ENCODE measurements around the gene MORN4. TPM values are rescaled to one million over a fixed set of nuclear protein-coding genes. Genes with fewer than 3 reads are reported as not detected.

MORN4 gene
- total and polyA plus RNA-seq, 2 donors (not counting 3 experiments of a cell fraction or from before 2014, with no cell fraction given) = 12.2 to 13.9 TPM

- H3K9ac ChIP-seq (replicated peaks; ENCODE audit: extremely low read depth, insufficient read depth, low read length) = no peak overlapping the region
- no TSS peak for BruUV-seq (replicated peaks)
- no peaks in the 10 kb centered on the region for H3K9me3 ChIP-seq (replicated peaks; ENCODE audit: control insufficient read depth, insufficient read depth, low read length)
- H3K36me3 ChIP-seq (ENCODE audit: control insufficient read depth in 2 of 2, extremely low read depth in 1 of 2, insufficient read depth in 2 of 2, low read length in 2 of 2) = no peaks in the 10 kb centered on the region
- dilution Hi-C loops (cut with MboI; ENCODE audit: extremely low pct_ligation_motif_present, low sequenced_read_pairs) (no loop called here), intact Hi-C loops (cut with micrococcal nuclease) (no loop called here)
- no peak overlapping the region for H2AFZ ChIP-seq (ENCODE audit: low read depth, low read length)
- H3K9me1 ChIP-seq (replicated peaks; ENCODE audit: control insufficient read depth, extremely low read depth, insufficient read depth, low read length) = no peaks in the 10 kb centered on the region
- H3K79me2 ChIP-seq (ENCODE audit: control insufficient read depth, insufficient read depth, low read length) = no peaks in the 10 kb centered on the region
- H3K27me3 ChIP-seq (ENCODE audit: control insufficient read depth in 2 of 2, insufficient read depth in 2 of 2, low read length in 2 of 2) = no peaks in the 10 kb centered on the region
- CTCF ChIA-PET = interaction anchor here (0.9 to 9.6 kb wide), 5 partner anchors 12 to 145 kb away, joined by 3 to 304 read pairs (median 10); partner anchors contain the start of gene ANKRD2
- POLR2A ChIA-PET = no interaction called here
- no peaks in the 10 kb centered on the region for H3K4me1 ChIP-seq (ENCODE audit: control insufficient read depth, extremely low read depth, insufficient read depth, low read length)
- FAIRE-seq (no peak), DNase-seq (ENCODE audit: low read depth, low spot score) (no peak)
- no peak overlapping the region for H3K4me2 ChIP-seq (ENCODE audit: insufficient read depth, low read length)
- no peak overlapping the region for H3K27ac ChIP-seq (ENCODE audit: insufficient read depth, low read depth, low read length)
- no peak for TF ChIP-seq GATA2 (IDR thresholded peaks at IDR 0.05; ENCODE audit: insufficient read depth, insufficient read length, low read depth, low read length)
- no peak for TF ChIP-seq POLR2AphosphoS5 (IDR thresholded peaks at IDR 0.05; ENCODE audit: insufficient read depth, low read depth, low read length)
- no peak overlapping the region for H3K4me3 ChIP-seq (replicated peaks in 1 of 3; ENCODE audit: insufficient read depth in 1 of 3, low read depth in 1 of 3, low read length in 3 of 3)
- no peaks in the 10 kb centered on the region for H4K20me1 ChIP-seq (replicated peaks; ENCODE audit: control insufficient read depth, extremely low read depth, insufficient read depth, low read length)
Measured at GRCh38 chr10:97608991-97609561, 24.2 kb downstream of the MORN4 start.

DNA sequence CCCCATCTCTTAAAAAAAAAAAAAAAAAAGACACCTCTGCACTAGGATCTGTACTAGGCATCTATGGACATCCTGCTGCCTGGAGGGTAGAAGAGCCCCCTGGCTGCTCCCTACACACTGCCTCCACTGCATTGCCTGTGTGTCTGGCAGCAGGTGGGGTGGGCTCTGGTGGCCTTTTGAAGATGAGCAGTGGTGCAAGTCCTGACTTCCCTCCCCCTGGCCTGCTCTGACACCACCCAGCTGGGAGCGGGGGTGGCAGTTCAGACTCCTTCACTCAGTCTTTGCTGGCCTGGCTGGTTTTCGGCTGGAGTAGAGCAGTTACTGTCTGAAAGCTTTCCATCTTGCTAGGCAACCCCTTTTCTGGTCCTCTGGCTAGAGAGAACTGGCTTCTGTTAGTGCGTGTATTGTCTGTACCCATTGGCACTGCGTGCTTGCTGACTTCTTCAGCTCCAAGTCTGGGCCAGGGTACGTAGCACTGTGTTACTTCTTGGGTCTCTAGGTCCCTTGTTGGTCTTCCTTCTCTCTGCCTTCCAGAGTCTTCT lies 26.1 kb downstream of the MORN4 start:
- no peak for FAIRE-seq
- Histone ChIP-seq H3K4me2 (ENCODE audit: insufficient read depth, low read length) (no peak overlapping the region), H3K79me2 (ENCODE audit: control insufficient read depth, insufficient read depth, low read length) (no peaks in the 10 kb centered on the region), H3K9me1 (replicated peaks; ENCODE audit: control insufficient read depth, extremely low read depth, insufficient read depth, low read length) (no peaks in the 10 kb centered on the region), H4K20me1 (replicated peaks; ENCODE audit: control insufficient read depth, extremely low read depth, insufficient read depth, low read length) (no peaks in the 10 kb centered on the region), H3K4me1 (ENCODE audit: control insufficient read depth, extremely low read depth, insufficient read depth, low read length) (no peaks in the 10 kb centered on the region), H3K27me3 (ENCODE audit: control insufficient read depth in 2 of 2, insufficient read depth in 2 of 2, low read length in 2 of 2) (no peaks in the 10 kb centered on the region), H3K9ac (replicated peaks; ENCODE audit: extremely low read depth, insufficient read depth, low read length) (no peak overlapping the region), H3K9me3 (replicated peaks; ENCODE audit: control insufficient read depth, insufficient read depth, low read length) (no peaks in the 10 kb centered on the region), H3K36me3 (ENCODE audit: control insufficient read depth in 2 of 2, extremely low read depth in 1 of 2, insufficient read depth in 2 of 2, low read length in 2 of 2) (no peaks in the 10 kb centered on the region), H2AFZ (ENCODE audit: low read depth, low read length) (no peak overlapping the region), H3K27ac (ENCODE audit: insufficient read depth, low read depth, low read length) (no peak overlapping the region), H3K4me3 (replicated peaks in 1 of 3; ENCODE audit: insufficient read depth in 1 of 3, low read depth in 1 of 3, low read length in 3 of 3) (no peak overlapping the region)
- no peak for DNase-seq (ENCODE audit: low read depth, low spot score)
- ChIA-PET POLR2A (no interaction called here), CTCF (interaction anchor here (2.2 kb wide), 1 partner anchor 35 kb away, joined by 14 read pairs; the partner anchor contains the start of gene ANKRD2)
- dilution Hi-C loops (cut with MboI; ENCODE audit: extremely low pct_ligation_motif_present, low sequenced_read_pairs) = no loop called here
- no TSS peak for BruUV-seq (replicated peaks)
- TF ChIP-seq JUN (IDR thresholded peaks at IDR 0.05; ENCODE audit: borderline replicate concordance, insufficient read depth, insufficient read length, low read depth) (no peak), MYC (IDR thresholded peaks at IDR 0.05; ENCODE audit: low read depth, low read length) (no peak)
- TF ChIP-seq, protein P1, sequence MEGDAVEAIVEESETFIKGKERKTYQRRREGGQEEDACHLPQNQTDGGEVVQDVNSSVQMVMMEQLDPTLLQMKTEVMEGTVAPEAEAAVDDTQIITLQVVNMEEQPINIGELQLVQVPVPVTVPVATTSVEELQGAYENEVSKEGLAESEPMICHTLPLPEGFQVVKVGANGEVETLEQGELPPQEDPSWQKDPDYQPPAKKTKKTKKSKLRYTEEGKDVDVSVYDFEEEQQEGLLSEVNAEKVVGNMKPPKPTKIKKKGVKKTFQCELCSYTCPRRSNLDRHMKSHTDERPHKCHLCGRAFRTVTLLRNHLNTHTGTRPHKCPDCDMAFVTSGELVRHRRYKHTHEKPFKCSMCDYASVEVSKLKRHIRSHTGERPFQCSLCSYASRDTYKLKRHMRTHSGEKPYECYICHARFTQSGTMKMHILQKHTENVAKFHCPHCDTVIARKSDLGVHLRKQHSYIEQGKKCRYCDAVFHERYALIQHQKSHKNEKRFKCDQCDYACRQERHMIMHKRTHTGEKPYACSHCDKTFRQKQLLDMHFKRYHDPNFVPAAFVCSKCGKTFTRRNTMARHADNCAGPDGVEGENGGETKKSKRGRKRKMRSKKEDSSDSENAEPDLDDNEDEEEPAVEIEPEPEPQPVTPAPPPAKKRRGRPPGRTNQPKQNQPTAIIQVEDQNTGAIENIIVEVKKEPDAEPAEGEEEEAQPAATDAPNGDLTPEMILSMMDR (IDR thresholded peaks at IDR 0.05; ENCODE audit: extremely low read depth in 1 of 2, insufficient read depth in 1 of 2, low read depth in 1 of 2, low read length in 2 of 2) = no peak
- intact Hi-C loops (cut with micrococcal nuclease) = no loop called here

Measured in endothelial cell of umbilical vein (primary cell).